ENCODE data around the gene RTP1.

DNA sequence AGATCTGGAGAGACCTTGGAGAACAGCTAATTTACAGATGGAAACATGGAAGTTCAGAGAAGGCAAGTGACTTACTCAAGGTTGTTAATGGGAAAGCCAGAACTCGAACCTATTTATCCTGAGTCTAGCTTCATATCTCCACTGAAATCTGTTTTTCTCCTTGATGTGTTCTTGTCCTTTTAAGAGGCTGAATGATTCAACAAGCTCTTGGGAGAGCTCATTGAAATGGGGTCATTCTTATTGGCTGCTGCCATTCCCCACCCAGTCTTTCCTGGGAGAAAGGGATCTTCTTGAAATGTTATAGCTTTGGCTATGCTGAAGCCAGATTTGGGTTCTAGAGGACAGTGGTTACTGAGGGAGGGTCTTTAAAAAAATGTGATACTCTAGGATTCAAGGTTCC, 41.0 kb downstream of the RTP1 start:
- TF ChIP-seq JUND (IDR thresholded peaks at IDR 0.05) (no peak), POLR2AphosphoS5 (IDR thresholded peaks at IDR 0.05; ENCODE audit: low read depth, low read length) (no peak), EP300 (IDR thresholded peaks at IDR 0.05; ENCODE audit: borderline replicate concordance in 1 of 2, low read depth in 1 of 2, low read length in 1 of 2) (no peak), FOXM1 (IDR thresholded peaks at IDR 0.05; ENCODE audit: low read depth) (no peak), TAF1 (IDR thresholded peaks at IDR 0.05; ENCODE audit: borderline replicate concordance, low read depth, low read length) (no peak), NRF1 (IDR thresholded peaks at IDR 0.05; ENCODE audit: low read depth, low read length) (no peak), MEF2A (IDR thresholded peaks at IDR 0.05; ENCODE audit: borderline replicate concordance, low read depth) (no peak)
- TF ChIP-seq, protein P1, sequence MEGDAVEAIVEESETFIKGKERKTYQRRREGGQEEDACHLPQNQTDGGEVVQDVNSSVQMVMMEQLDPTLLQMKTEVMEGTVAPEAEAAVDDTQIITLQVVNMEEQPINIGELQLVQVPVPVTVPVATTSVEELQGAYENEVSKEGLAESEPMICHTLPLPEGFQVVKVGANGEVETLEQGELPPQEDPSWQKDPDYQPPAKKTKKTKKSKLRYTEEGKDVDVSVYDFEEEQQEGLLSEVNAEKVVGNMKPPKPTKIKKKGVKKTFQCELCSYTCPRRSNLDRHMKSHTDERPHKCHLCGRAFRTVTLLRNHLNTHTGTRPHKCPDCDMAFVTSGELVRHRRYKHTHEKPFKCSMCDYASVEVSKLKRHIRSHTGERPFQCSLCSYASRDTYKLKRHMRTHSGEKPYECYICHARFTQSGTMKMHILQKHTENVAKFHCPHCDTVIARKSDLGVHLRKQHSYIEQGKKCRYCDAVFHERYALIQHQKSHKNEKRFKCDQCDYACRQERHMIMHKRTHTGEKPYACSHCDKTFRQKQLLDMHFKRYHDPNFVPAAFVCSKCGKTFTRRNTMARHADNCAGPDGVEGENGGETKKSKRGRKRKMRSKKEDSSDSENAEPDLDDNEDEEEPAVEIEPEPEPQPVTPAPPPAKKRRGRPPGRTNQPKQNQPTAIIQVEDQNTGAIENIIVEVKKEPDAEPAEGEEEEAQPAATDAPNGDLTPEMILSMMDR (IDR thresholded peaks at IDR 0.05) = no peak
- TF ChIP-seq, protein P2, sequence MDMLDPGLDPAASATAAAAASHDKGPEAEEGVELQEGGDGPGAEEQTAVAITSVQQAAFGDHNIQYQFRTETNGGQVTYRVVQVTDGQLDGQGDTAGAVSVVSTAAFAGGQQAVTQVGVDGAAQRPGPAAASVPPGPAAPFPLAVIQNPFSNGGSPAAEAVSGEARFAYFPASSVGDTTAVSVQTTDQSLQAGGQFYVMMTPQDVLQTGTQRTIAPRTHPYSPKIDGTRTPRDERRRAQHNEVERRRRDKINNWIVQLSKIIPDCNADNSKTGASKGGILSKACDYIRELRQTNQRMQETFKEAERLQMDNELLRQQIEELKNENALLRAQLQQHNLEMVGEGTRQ (IDR thresholded peaks at IDR 0.05; ENCODE audit: borderline replicate concordance, low read depth, low read length) = no peak
- TF ChIP-seq, protein P3, sequence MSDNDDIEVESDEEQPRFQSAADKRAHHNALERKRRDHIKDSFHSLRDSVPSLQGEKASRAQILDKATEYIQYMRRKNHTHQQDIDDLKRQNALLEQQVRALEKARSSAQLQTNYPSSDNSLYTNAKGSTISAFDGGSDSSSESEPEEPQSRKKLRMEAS (IDR thresholded peaks at IDR 0.05; ENCODE audit: low read depth) = no peak
- TF ChIP-seq, protein P4, sequence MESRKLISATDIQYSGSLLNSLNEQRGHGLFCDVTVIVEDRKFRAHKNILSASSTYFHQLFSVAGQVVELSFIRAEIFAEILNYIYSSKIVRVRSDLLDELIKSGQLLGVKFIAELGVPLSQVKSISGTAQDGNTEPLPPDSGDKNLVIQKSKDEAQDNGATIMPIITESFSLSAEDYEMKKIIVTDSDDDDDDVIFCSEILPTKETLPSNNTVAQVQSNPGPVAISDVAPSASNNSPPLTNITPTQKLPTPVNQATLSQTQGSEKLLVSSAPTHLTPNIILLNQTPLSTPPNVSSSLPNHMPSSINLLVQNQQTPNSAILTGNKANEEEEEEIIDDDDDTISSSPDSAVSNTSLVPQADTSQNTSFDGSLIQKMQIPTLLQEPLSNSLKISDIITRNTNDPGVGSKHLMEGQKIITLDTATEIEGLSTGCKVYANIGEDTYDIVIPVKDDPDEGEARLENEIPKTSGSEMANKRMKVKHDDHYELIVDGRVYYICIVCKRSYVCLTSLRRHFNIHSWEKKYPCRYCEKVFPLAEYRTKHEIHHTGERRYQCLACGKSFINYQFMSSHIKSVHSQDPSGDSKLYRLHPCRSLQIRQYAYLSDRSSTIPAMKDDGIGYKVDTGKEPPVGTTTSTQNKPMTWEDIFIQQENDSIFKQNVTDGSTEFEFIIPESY (IDR thresholded peaks at IDR 0.05; ENCODE audit: borderline replicate concordance, low read depth) = no peak
- TF ChIP-seq, protein P5, sequence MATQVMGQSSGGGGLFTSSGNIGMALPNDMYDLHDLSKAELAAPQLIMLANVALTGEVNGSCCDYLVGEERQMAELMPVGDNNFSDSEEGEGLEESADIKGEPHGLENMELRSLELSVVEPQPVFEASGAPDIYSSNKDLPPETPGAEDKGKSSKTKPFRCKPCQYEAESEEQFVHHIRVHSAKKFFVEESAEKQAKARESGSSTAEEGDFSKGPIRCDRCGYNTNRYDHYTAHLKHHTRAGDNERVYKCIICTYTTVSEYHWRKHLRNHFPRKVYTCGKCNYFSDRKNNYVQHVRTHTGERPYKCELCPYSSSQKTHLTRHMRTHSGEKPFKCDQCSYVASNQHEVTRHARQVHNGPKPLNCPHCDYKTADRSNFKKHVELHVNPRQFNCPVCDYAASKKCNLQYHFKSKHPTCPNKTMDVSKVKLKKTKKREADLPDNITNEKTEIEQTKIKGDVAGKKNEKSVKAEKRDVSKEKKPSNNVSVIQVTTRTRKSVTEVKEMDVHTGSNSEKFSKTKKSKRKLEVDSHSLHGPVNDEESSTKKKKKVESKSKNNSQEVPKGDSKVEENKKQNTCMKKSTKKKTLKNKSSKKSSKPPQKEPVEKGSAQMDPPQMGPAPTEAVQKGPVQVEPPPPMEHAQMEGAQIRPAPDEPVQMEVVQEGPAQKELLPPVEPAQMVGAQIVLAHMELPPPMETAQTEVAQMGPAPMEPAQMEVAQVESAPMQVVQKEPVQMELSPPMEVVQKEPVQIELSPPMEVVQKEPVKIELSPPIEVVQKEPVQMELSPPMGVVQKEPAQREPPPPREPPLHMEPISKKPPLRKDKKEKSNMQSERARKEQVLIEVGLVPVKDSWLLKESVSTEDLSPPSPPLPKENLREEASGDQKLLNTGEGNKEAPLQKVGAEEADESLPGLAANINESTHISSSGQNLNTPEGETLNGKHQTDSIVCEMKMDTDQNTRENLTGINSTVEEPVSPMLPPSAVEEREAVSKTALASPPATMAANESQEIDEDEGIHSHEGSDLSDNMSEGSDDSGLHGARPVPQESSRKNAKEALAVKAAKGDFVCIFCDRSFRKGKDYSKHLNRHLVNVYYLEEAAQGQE (IDR thresholded peaks at IDR 0.05; ENCODE audit: low read depth, low read length) = no peak
